Stimulated activated CD8-positive, alpha-beta memory T cell treated with anti-CD3 and anti-CD28 coated beads, Interleukin-15, amount 100 ng/mL, for 24 hours (primary cell): ENCODE results near the gene SAP30L.
A peak's percentile ranks its signal among the peaks of the same experiment; 100 is the strongest.

ENCODE experiments used
- DNase-seq: peaks from one replicate; pipeline ENCODE4 v3.0.0-alpha.2; 2020; ENCODE audit warnings: low read depth

SAP30L gene

GRCh38 chr5:154465169-154465568, 19.4 kb downstream of the SAP30L start:
- no peak for DNase-seq

GRCh38 chr5:154466147-154466546, 20.4 kb downstream of the SAP30L start:
- no peak for DNase-seq

GRCh38 chr5:154466671-154467070, 20.9 kb downstream of the SAP30L start:
- DNase-seq = no peak

GRCh38 chr5:154467655-154468354, 22.0 kb downstream of the SAP30L start:
- DNase-seq = peak; percentile 77

GRCh38 chr5:154470137-154470536, 24.3 kb downstream of the SAP30L start:
- no peak for DNase-seq

- DNase-seq = no peak
Measured at GRCh38 chr5:154470947-154471870, 25.4 kb downstream of the SAP30L start.

- DNase-seq = no peak
Measured at GRCh38 chr5:154472871-154473580, 27.2 kb downstream of the SAP30L start.

GRCh38 chr5:154473581-154474283, 27.9 kb downstream of the SAP30L start:
- no peak for DNase-seq

GRCh38 chr5:154474396-154475334, 28.9 kb downstream of the SAP30L start:
- DNase-seq = no peak

- DNase-seq = no peak
Measured at GRCh38 chr5:154475591-154476353, 30.0 kb downstream of the SAP30L start.

GRCh38 chr5:154476354-154477205, 30.8 kb downstream of the SAP30L start:
- DNase-seq = no peak

- no peak for DNase-seq
Measured at GRCh38 chr5:154477382-154478223, 31.8 kb downstream of the SAP30L start.

- no peak for DNase-seq
Measured at GRCh38 chr5:154478224-154478565, 32.4 kb downstream of the SAP30L start, which contains the start of gene HAND1. Gene HAND1 (minus strand): TSS chr5:154478227. CDS start chr5:154478008, 219 bp downstream.

- DNase-seq = no peak
Measured at GRCh38 chr5:154478752-154479159, 33.0 kb downstream of the SAP30L start.

- no peak for DNase-seq
Measured at GRCh38 chr5:154479160-154479943, 33.6 kb downstream of the SAP30L start.

GRCh38 chr5:154479944-154480750, 34.4 kb downstream of the SAP30L start:
- no peak for DNase-seq
